HG03103 (cell line): Measurements from ENCODE around the gene KRT16.
"Not testable (repeated sequence)": the region's sequence is repeated elsewhere in the genome, so short reads cannot be mapped to it uniquely, and the experiment has no call there.

Experiments
- ATAC-seq: cut with Tn5 transposase; IDR thresholded peaks from one replicate; pipeline ENCODE4 v1.9.1; 2021; ENCODE audit warnings: low read depth; ENCODE audit not compliant: unreplicated experiment

The KRT16 gene

GRCh38 chr17:41612376-41613160, at the start of gene KRT16:
Gene KRT16 (minus strand): TSS chr17:41612767. CDS start chr17:41612688, 79 bp downstream.
- not testable (repeated sequence) for ATAC-seq

GRCh38 chr17:41660221-41660711, 47.7 kb upstream of the KRT16 start:
- ATAC-seq: no peak

- ATAC-seq: no peak
These were observed 47.1 kb upstream of the KRT16 start for GRCh38 chr17:41659427-41660212.

- ATAC-seq: no peak
These were observed 46.3 kb upstream of the KRT16 start for GRCh38 chr17:41658846-41659245.

GRCh38 chr17:41657936-41658335, 45.4 kb upstream of the KRT16 start:
- no peak for ATAC-seq

GRCh38 chr17:41657176-41657754, 44.7 kb upstream of the KRT16 start:
- ATAC-seq: no peak

GRCh38 chr17:41656249-41657023, 43.9 kb upstream of the KRT16 start:
- no peak for ATAC-seq

- no peak for ATAC-seq
These were observed 43.1 kb upstream of the KRT16 start for GRCh38 chr17:41655611-41656111.

GRCh38 chr17:41654678-41655607, 42.4 kb upstream of the KRT16 start:
- no peak for ATAC-seq

GRCh38 chr17:41653892-41654677, 41.5 kb upstream of the KRT16 start:
- no peak for ATAC-seq

- ATAC-seq: no peak
These were observed 40.9 kb upstream of the KRT16 start for GRCh38 chr17:41653421-41653820.

- ATAC-seq: no peak
These were observed 39.9 kb upstream of the KRT16 start for GRCh38 chr17:41652461-41652970.

- no peak for ATAC-seq
These were observed 39.3 kb upstream of the KRT16 start for GRCh38 chr17:41651625-41652460.

GRCh38 chr17:41650794-41651624, 38.4 kb upstream of the KRT16 start:
- no peak for ATAC-seq

GRCh38 chr17:41649923-41650519, 37.5 kb upstream of the KRT16 start:
- no peak for ATAC-seq
